Loucy (cell line): ENCODE data around the gene UNC5C.

ENCODE experiments used
- EZH2phosphoT487 ChIP-seq: fragments of 200-600 bp; IDR thresholded peaks from 2 replicates; pipeline ENCODE4 v1.6.1; 2018; ENCODE audit warnings: antibody characterized with exemption, mild to moderate bottlenecking, moderate library complexity, borderline replicate concordance
- TF ChIP-seq, protein P1 (sequence below): fragments of 200-600 bp; sonication (generic); conservative IDR thresholded peaks from 2 replicates; pipeline ENCODE4 v1.5.1; 2014; ENCODE audit warnings: mild to moderate bottlenecking, antibody characterized with exemption, low read length

DNA sequence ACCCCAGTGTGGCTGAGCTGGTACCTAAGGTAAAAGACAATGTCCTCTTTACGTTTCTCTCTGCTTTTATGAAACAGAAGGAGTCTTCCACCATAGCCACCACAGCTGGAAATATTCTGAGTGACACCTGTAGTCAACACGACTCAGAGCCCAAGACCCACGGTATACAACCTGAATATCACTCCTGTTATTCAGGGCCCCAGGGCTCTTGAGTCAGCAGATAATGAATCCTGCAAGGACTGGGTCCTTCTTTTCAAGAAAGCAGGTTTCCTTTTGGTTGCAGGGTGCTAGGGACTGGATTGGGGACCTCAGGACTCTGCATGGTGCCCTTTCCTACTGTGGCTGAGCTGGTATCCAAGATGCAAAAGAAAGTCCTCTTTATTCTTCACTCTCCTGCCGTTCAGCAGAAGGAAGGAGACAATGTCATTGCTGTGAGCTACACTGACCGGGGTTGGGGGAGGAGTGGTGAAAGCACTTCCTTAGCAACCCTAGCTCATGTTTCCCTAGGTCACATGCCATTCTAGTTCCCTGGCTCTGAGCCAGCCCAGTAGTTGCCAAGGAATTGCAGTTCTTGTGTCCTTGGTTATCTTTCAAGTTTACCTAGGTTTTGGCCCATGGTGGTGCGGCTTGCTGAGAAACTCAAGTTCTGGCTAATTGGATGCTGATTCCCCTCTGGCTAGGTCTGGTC, 23.7 kb upstream of the UNC5C start:
- TF ChIP-seq, protein P1, sequence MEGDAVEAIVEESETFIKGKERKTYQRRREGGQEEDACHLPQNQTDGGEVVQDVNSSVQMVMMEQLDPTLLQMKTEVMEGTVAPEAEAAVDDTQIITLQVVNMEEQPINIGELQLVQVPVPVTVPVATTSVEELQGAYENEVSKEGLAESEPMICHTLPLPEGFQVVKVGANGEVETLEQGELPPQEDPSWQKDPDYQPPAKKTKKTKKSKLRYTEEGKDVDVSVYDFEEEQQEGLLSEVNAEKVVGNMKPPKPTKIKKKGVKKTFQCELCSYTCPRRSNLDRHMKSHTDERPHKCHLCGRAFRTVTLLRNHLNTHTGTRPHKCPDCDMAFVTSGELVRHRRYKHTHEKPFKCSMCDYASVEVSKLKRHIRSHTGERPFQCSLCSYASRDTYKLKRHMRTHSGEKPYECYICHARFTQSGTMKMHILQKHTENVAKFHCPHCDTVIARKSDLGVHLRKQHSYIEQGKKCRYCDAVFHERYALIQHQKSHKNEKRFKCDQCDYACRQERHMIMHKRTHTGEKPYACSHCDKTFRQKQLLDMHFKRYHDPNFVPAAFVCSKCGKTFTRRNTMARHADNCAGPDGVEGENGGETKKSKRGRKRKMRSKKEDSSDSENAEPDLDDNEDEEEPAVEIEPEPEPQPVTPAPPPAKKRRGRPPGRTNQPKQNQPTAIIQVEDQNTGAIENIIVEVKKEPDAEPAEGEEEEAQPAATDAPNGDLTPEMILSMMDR: no peak
- no peak for TF ChIP-seq EZH2phosphoT487
